ENCODE data around the gene ITIH3.

ITIH3 gene

DNA sequence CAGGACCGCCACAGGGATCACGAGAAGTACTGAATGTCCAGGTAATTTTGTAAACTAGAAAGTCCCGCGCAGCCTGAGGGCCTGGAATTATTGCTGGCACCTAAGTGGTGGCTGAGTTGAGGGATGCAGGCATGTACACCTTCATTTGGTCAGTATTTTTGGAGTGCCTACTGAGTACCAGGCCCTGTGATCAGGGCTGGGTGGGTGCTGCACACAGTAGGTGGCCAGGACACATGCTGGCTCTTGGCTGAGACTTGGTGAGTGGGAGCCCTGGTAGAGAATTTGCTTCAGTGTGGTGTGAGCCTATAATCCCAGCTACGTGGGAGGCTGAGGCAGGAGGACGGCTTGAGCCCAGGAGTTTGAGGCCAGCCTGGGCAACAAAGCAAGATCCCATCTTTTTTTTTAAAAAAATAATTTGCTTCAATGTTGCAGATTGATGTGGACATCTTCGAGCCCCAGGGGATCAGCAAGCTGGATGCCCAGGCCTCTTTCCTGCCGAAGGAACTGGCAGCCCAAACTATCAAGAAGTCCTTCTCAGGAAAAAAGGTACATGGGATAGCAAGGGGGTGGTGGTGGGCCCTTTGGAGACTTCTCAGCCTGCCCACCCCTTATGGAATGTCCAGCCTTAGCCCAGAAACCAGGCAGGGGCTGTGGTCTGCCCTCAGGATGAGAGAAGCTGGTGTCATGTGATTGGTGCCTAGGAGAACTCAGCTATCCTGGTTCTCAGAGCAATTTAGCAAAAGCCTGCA lies 14.6 kb upstream of the ITIH3 start:
- CTCF ChIA-PET = interaction anchor here (0.8 to 1.8 kb wide), 6 partner anchors 9 to 154 kb away, joined by 3 to 8 read pairs (median 3); partner anchors contain the start of gene NEK4

DNA sequence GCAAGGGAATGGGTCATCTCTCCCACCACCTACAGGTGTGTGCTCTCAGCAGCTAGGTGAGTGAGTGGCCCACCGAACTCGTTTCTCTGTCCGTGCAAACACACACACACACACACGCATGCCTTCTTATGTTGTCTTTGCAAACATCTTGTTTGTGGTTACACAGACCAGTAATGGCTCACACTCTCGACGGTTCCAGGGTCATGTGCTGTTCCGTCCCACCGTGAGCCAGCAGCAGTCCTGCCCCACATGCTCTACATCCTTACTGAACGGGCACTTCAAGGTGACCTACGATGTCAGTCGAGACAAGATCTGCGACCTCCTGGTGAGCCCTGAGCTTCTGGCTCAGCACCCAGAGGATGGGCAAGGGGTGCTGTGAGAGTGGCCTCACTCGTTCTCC lies 12.9 kb upstream of the ITIH3 start:
- CTCF ChIA-PET = interaction anchor here (1.1 kb wide), 1 partner anchor 10 kb away, joined by 3 read pairs; no protein-coding TSS in a partner anchor

More for the DNA sequence above, 14.6 kb upstream of the ITIH3 start:
- DNase-seq (ENCODE audit: extremely low spot score) = no peak
- TF ChIP-seq, protein P1, sequence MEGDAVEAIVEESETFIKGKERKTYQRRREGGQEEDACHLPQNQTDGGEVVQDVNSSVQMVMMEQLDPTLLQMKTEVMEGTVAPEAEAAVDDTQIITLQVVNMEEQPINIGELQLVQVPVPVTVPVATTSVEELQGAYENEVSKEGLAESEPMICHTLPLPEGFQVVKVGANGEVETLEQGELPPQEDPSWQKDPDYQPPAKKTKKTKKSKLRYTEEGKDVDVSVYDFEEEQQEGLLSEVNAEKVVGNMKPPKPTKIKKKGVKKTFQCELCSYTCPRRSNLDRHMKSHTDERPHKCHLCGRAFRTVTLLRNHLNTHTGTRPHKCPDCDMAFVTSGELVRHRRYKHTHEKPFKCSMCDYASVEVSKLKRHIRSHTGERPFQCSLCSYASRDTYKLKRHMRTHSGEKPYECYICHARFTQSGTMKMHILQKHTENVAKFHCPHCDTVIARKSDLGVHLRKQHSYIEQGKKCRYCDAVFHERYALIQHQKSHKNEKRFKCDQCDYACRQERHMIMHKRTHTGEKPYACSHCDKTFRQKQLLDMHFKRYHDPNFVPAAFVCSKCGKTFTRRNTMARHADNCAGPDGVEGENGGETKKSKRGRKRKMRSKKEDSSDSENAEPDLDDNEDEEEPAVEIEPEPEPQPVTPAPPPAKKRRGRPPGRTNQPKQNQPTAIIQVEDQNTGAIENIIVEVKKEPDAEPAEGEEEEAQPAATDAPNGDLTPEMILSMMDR (IDR thresholded peaks at IDR 0.05; ENCODE audit: control extremely low read depth, extremely low read depth, low read depth, missing control alignments) = no peak
- POLR2A ChIA-PET = no interaction called here

DNA sequence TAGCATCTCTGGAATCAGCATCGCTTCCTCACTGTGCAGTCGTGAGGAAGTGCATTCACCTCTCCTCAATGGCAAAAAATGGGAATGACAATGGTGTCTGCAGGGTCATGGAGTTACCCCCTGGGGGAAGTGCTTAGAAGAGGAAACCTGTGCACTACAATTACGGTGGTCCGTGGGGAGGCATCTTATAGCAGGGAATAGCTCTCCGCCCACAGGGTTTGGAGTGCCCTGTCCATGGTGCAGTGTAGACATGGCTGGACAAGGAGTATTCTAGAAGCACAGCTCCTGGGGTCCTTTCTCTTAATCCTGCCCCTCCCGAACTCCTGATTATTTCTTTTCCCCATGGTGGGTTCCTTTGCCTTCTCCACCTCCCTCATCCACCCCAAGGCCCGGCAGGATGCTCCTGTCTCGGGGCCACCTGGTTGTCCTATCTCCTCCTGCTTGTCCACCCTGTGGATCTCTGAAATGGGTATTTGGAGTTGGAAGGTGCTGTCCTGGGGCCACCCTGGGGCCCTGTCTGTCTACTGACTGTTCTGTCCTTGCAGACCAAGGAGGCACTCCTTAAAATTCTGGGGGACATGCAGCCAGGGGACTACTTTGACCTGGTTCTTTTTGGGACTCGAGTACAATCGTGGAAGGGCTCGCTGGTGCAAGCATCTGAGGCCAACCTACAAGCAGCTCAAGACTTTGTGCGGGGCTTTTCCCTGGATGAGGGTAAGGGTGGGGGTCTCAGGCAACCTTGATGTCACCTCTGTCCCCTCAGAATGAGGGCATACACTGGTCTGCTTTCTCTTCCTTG lies 12.0 kb upstream of the ITIH3 start:
- TF ChIP-seq, protein P1 (IDR thresholded peaks at IDR 0.05; ENCODE audit: control extremely low read depth, extremely low read depth, low read depth, missing control alignments) = no peak
- CTCF ChIA-PET = interaction anchor here (1.0 to 2.1 kb wide), 3 partner anchors 10 to 68 kb away, joined by 3 to 10 read pairs (median 3); no protein-coding TSS in a partner anchor
- POLR2A ChIA-PET = no interaction called here
- no peak for DNase-seq (ENCODE audit: extremely low spot score)

More for the DNA sequence above, 12.9 kb upstream of the ITIH3 start:
- TF ChIP-seq, protein P1 (IDR thresholded peaks at IDR 0.05; ENCODE audit: control extremely low read depth, extremely low read depth, low read depth, missing control alignments) = no peak
- POLR2A ChIA-PET = no interaction called here
- no peak for DNase-seq (ENCODE audit: extremely low spot score)

DNA sequence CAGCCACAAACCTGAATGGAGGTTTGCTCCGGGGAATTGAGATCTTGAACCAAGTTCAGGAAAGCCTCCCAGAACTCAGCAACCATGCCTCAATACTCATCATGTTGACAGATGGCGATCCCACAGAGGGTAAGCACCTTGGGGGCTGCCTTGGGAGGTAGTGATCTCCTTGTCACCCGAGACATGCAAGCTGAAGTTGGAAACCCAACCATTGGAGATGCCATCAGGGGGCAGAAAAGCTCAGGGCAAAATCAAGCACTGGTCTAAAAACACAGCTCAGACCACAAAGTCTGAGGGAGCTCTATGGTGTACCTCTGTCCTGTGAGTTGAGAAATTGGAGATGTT lies 11.4 kb upstream of the ITIH3 start:
- ChIA-PET POLR2A (no interaction called here), CTCF (interaction anchor here (1.0 to 2.1 kb wide), 3 partner anchors 9 to 68 kb away, joined by 3 to 10 read pairs (median 3); no protein-coding TSS in a partner anchor)
- TF ChIP-seq, protein P1 (IDR thresholded peaks at IDR 0.05; ENCODE audit: control extremely low read depth, extremely low read depth, low read depth, missing control alignments) = no peak
- DNase-seq (ENCODE audit: extremely low spot score) = no peak

DNA sequence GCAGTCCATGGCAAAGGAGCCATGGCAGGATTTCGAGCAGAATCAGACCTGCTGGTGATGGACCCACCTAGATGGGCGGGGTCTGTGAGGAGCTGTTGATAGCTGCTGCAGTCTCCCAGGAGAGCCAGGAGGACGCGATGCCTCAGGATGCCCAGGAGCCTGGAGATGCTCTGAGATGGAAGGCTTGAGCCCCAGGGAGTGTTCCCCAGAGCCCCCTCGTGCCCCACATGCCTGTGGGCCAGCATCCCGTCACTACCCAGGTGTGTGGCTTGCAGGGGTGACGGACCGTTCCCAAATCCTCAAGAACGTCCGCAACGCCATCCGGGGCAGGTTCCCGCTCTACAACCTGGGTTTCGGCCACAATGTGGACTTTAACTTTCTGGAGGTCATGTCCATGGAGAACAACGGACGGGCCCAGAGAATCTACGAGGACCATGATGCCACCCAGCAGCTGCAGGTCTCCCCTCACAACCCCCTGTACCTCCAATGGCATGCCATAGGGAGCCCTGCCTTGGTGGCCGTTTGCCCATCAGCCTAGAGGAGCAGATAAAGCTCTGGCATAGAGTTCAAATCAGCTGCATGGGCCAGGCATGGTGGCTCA lies 10.5 kb upstream of the ITIH3 start:
- POLR2A ChIA-PET = no interaction called here
- TF ChIP-seq, protein P1 (IDR thresholded peaks at IDR 0.05; ENCODE audit: control extremely low read depth, extremely low read depth, low read depth, missing control alignments) = no peak
- CTCF ChIA-PET = interaction anchor here (1.1 to 2.1 kb wide), 2 partner anchors 13 to 14 kb away, joined by 3 to 10 read pairs; partner anchors contain the start of gene NEK4
- no peak for DNase-seq (ENCODE audit: extremely low spot score)

DNA sequence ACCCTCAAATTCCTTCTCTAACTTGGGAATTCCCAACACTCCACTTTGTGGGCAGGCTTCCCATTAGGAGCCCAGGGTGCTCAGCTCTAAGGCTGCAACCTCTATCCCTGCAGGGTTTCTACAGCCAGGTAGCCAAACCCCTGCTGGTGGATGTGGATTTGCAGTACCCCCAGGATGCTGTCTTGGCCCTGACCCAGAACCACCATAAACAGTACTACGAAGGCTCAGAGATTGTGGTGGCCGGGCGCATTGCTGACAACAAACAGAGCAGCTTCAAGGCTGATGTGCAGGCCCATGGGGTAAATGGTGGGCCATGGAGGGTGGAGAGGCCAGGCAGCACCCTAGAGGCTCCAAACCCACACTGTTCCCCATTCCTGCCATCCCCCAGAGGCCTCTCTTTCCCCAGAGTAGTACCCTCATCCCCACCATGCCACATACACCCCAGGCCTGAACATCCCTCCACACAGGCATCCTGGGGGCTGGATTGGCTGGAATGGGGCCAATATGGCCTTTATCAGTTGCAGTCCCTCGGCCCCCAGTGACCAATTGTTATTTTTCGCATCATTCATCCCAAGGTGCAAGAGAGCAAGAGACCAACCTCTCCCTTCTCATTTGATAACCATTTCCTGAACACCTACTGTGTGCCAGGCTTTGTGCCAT lies 9.5 kb upstream of the ITIH3 start:
- TF ChIP-seq, protein P1 (IDR thresholded peaks at IDR 0.05; ENCODE audit: control extremely low read depth, extremely low read depth, low read depth, missing control alignments) = no peak
- ChIA-PET POLR2A (no interaction called here), CTCF (interaction anchor here (1.1 to 2.1 kb wide), 2 partner anchors 13 to 14 kb away, joined by 3 to 10 read pairs; partner anchors contain the start of gene NEK4)
- no peak for DNase-seq (ENCODE audit: extremely low spot score)
